CD14-positive monocyte (primary cell): Measurements from ENCODE around the gene EML6. TPM values are rescaled to one million over a fixed set of nuclear protein-coding genes. Genes with fewer than 3 reads are reported as not detected.
A peak's percentile ranks its signal among the peaks of the same experiment; 100 is the strongest.

Experiments
- DNase-seq, 3 donors: peaks; one replicate each; pipeline ENCODE4 v3.0.0-alpha.2; 2011 to 2022
- H2AFZ ChIP-seq: 2 replicates; pipeline ENCODE4 v1.6.0; 2012; ENCODE audit warnings: mild to moderate bottlenecking, low read depth, low read length, inconsistent platforms; ENCODE audit not compliant: insufficient read depth, poor library complexity, severe bottlenecking
- H3K27ac ChIP-seq, 2 donors: 1 replicate in 1 of 2; 2 replicates in 1 of 2; pipeline ENCODE4 v1.5.1; 2012 to 2013; ENCODE audit warnings: low read length in 2 of 2, control low read depth in 1 of 2, inconsistent platforms in 1 of 2, low read depth in 1 of 2, mild to moderate bottlenecking in 1 of 2
- H3K27me3 ChIP-seq, 2 donors: one replicate each; pipeline versions ENCODE4 v1.6.0 to v1.6.1; 2011 to 2013; ENCODE audit warnings: low read length in 2 of 2; ENCODE audit not compliant: control insufficient read depth in 2 of 2, insufficient read depth in 2 of 2
- H3K36me3 ChIP-seq, 2 donors: replicated peaks in 1 of 2; 1 replicate in 1 of 2; 2 replicates in 1 of 2; pipeline versions ENCODE4 v1.5.1 to v1.6.1; 2012 to 2013; ENCODE audit warnings: low read length in 2 of 2, control low read depth in 1 of 2, inconsistent platforms in 1 of 2, mild to moderate bottlenecking in 1 of 2; ENCODE audit not compliant: insufficient read depth in 2 of 2, control insufficient read depth in 1 of 2
- H3K4me1 ChIP-seq, 2 donors: 1 replicate in 1 of 2; 2 replicates in 1 of 2; pipeline versions ENCODE4 v1.5.1 to v1.6.1; 2012 to 2013; ENCODE audit warnings: low read length in 2 of 2, control low read depth in 1 of 2, inconsistent platforms in 1 of 2, mild to moderate bottlenecking in 1 of 2, moderate library complexity in 1 of 2; ENCODE audit not compliant: insufficient read depth in 2 of 2, control insufficient read depth in 1 of 2
- H3K4me2 ChIP-seq: replicated peaks from 2 replicates; pipeline ENCODE3; 2012; ENCODE audit warnings: low read length, moderate library complexity, mild to moderate bottlenecking; ENCODE audit not compliant: poor library complexity, severe bottlenecking; ENCODE audit errors: extremely low read depth
- H3K4me3 ChIP-seq, 3 experiments: fragments of 200-600 bp in 1 of 3; sonication (generic) in 1 of 3; replicated peaks in 1 of 3; 1 replicate in 2 of 3; 2 replicates in 1 of 3; pipeline ENCODE4 v1.5.1; 2011 to 2013; ENCODE audit warnings: low read length in 3 of 3, mild to moderate bottlenecking in 3 of 3, control low read depth in 2 of 3, low read depth in 2 of 3, inconsistent platforms in 1 of 3, moderate library complexity in 1 of 3
- H3K79me2 ChIP-seq: 2 replicates; pipeline ENCODE4 v1.6.0; 2012; ENCODE audit warnings: mild to moderate bottlenecking, control low read depth, inconsistent platforms, low read length, moderate library complexity; ENCODE audit not compliant: insufficient read depth
- H3K9ac ChIP-seq: 2 replicates; pipeline ENCODE4 v1.6.0; 2017; ENCODE audit warnings: low read length, mild to moderate bottlenecking; ENCODE audit not compliant: insufficient read depth, poor library complexity, severe bottlenecking
- H3K9me3 ChIP-seq, 2 donors: replicated peaks in 1 of 2; 1 replicate in 1 of 2; 2 replicates in 1 of 2; pipeline versions ENCODE4 v1.5.1 to v1.6.1; 2012 to 2013; ENCODE audit warnings: low read length in 2 of 2, control low read depth in 1 of 2; ENCODE audit not compliant: control insufficient read depth in 1 of 2, insufficient read depth in 1 of 2
- H4K20me1 ChIP-seq: 2 replicates; pipeline ENCODE4 v1.6.0; 2012; ENCODE audit warnings: mild to moderate bottlenecking, low read length, control low read depth, moderate library complexity; ENCODE audit not compliant: insufficient read depth
- H3K27ac Mint-ChIP-seq, 7 donors: one replicate each; pipeline ENCODE4 v1.8.0; 2020; ENCODE audit warnings: mild to moderate bottlenecking in 7 of 7, mixed read lengths in 7 of 7, moderate library complexity in 6 of 7, inconsistent platforms in 2 of 7
- H3K27me3 Mint-ChIP-seq, 3 donors: one replicate each; pipeline ENCODE4 v1.8.0; 2021 to 2022; ENCODE audit warnings: low read depth in 3 of 3, mild to moderate bottlenecking in 3 of 3, mixed read lengths in 3 of 3, moderate library complexity in 3 of 3, inconsistent platforms in 1 of 3
- H3K36me3 Mint-ChIP-seq, 2 donors: one replicate each; pipeline ENCODE4 v1.8.0; 2020; ENCODE audit warnings: mixed read lengths in 2 of 2, inconsistent platforms in 1 of 2, mild to moderate bottlenecking in 1 of 2
- H3K4me1 Mint-ChIP-seq: one replicate; pipeline ENCODE4 v1.8.0; 2020; ENCODE audit warnings: mild to moderate bottlenecking, mixed read lengths
- H3K4me3 Mint-ChIP-seq, 2 donors: one replicate each; pipeline ENCODE4 v1.8.0; 2020; ENCODE audit warnings: mild to moderate bottlenecking in 2 of 2, mixed read lengths in 2 of 2, moderate library complexity in 1 of 2
- H3K9me3 Mint-ChIP-seq, 7 donors: one replicate each; pipeline ENCODE4 v1.8.0; 2020 to 2022; ENCODE audit warnings: mixed read lengths in 7 of 7, mild to moderate bottlenecking in 6 of 7, moderate library complexity in 6 of 7, inconsistent platforms in 2 of 7
- CTCF ChIP-seq: fragments of 200-600 bp; IDR thresholded peaks from one replicate; pipeline ENCODE4 v1.8.0; 2022; ENCODE audit warnings: antibody characterized with exemption, mild to moderate bottlenecking
- WGBS: methylation state at CpG from one replicate; pipeline ENCODE4 v1.1.5; 2013; ENCODE audit warnings: missing lambda C conversion rate; ENCODE audit not compliant: insufficient coverage; 5-methylcytosine and 5-hydroxymethylcytosine counted together
- intact Hi-C, 2 donors: fragments of 100-400 bp; cut with micrococcal nuclease; formaldehyde crosslinking; loops; one replicate each; pipeline versions ENCODE4 v1.15.0 to v1.15.1; 2023
- polyA plus RNA-seq, 3 donors: library from polyadenylated mRNA; depleted of rRNA in 1 of 3; unstranded in 2 of 3; stranded (reverse) in 1 of 3; fragments of 300-500 nt in 2 of 3; fragments of >200 nt in 1 of 3; fragmentation: Illumina TruSeq in 2 of 3; gene quantifications; 1 replicate in 2 of 3; 2 replicates in 1 of 3; pipeline ENCODE4 v1.2.3, GENCODE V29; 2012 to 2021

Gene EML6
- polyA plus RNA-seq, 3 donors: 0.79 TPM; not detected in 2

GRCh38 chr2:55017428-55017827 is 294.0 kb downstream of the EML6 start:
- H3K4me1 Mint-ChIP-seq: peaks cover 57% of the 10 kb centered on the region
- H3K9me3 Mint-ChIP-seq: no peaks in the 10 kb centered on the region
- Histone ChIP-seq H3K27me3 (no peaks in the 10 kb centered on the region), H2AFZ (no peak overlapping the region), H3K36me3 (no peaks in the 10 kb centered on the region), H3K79me2 (peaks cover 97% of the 10 kb centered on the region), H3K4me2 (peak overlapping the region; percentile 26), H3K27ac (peak overlapping the region in 1 of 2 donors; percentile 77), H3K4me1 (peaks cover 49 to 63% of the 10 kb centered on the region in 2 donors), H3K9me3 (no peaks in the 10 kb centered on the region), H3K9ac (no peak overlapping the region), H3K4me3 (peak overlapping the region in 1 of 3 experiments; percentile 60), H4K20me1 (peaks cover 96% of the 10 kb centered on the region)
- no peaks in the 10 kb centered on the region for H3K27me3 Mint-ChIP-seq
- intact Hi-C loops: loop anchor here in 1 of 2 donors (5.0 kb wide), 1 partner anchor 150 kb away; no protein-coding TSS in a partner anchor
- DNase-seq: no peak
- TF ChIP-seq CTCF: no peak
- peaks cover 0 to 6% of the 10 kb centered on the region in 2 donors for H3K36me3 Mint-ChIP-seq
- no peak overlapping the region for H3K4me3 Mint-ChIP-seq
- WGBS: 100% methylated on average over 2 of the region's 3 CpGs
- H3K27ac Mint-ChIP-seq: peak overlapping the region in 6 of 7 donors; percentile 81 to 96 (median 89)

GRCh38 chr2:55017880-55018279 is 294.4 kb downstream of the EML6 start:
- Histone ChIP-seq H3K4me3 (peak overlapping the region in 1 of 3 experiments; percentile 60), H2AFZ (no peak overlapping the region), H3K9ac (no peak overlapping the region), H3K36me3 (no peaks in the 10 kb centered on the region), H3K27ac (peak overlapping the region in 1 of 2 donors; percentile 77), H3K27me3 (no peaks in the 10 kb centered on the region), H3K79me2 (peaks cover 97% of the 10 kb centered on the region), H3K4me2 (peak overlapping the region; percentile 26), H3K4me1 (peaks cover 53 to 67% of the 10 kb centered on the region in 2 donors), H3K9me3 (no peaks in the 10 kb centered on the region), H4K20me1 (peaks cover 96% of the 10 kb centered on the region)
- DNase-seq: peak in 1 of 3 donors; percentile 44
- no CpG with 5 or more reads among the region's 3 CpGs for WGBS
- no peaks in the 10 kb centered on the region for H3K27me3 Mint-ChIP-seq
- peak overlapping the region; percentile 81 to 96 (median 91) for H3K27ac Mint-ChIP-seq
- no peaks in the 10 kb centered on the region for H3K9me3 Mint-ChIP-seq
- no peak for TF ChIP-seq CTCF
- intact Hi-C loops: loop anchor here in 1 of 2 donors (5.0 kb wide), 1 partner anchor 149 kb away; no protein-coding TSS in a partner anchor
- no peak overlapping the region for H3K4me3 Mint-ChIP-seq
- peaks cover 55% of the 10 kb centered on the region for H3K4me1 Mint-ChIP-seq
- H3K36me3 Mint-ChIP-seq: peaks cover 0 to 6% of the 10 kb centered on the region in 2 donors
